HG02981 (cell line): ENCODE measurements around the gene RMND1.
"Not testable (repeated sequence)": the region's sequence is repeated elsewhere in the genome, so short reads cannot be mapped to it uniquely, and the experiment has no call there.

Experiments used
- ATAC-seq: cut with Tn5 transposase; IDR thresholded peaks from one replicate; pipeline ENCODE4 v1.9.1; 2021; ENCODE audit warnings: mild to moderate bottlenecking, moderate library complexity; ENCODE audit not compliant: unreplicated experiment

Gene RMND1

DNA sequence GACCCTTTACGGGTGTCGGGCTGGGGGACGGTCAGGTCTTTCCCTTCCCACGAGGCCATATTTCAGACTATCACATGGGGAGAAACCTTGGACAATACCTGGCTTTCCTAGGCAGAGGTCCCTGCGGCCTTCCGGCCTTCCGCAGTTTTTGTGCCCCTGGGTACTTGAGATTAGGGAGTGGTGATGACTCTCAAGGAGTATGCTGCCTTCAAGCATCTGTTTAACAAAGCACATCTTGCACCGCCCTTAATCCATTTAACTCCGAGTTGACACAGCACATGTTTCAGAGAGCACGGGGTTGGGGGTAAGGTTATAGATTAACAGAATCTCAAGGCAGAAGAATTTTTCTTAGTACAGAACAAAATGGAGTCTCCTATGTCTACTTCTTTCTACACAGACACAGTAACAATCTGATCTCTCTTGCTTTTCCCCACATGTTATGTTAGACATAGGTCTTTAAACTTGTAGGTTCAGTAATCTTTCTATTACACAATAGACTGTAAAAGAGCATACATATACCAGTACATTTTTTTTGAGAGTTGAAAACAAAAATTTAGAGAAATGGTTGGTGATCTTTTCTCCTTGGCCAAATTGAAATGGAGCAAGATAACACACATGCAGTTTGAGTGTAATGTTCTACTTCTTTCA, 3.9 kb upstream of the RMND1 start:
- ATAC-seq = not testable (repeated sequence)

DNA sequence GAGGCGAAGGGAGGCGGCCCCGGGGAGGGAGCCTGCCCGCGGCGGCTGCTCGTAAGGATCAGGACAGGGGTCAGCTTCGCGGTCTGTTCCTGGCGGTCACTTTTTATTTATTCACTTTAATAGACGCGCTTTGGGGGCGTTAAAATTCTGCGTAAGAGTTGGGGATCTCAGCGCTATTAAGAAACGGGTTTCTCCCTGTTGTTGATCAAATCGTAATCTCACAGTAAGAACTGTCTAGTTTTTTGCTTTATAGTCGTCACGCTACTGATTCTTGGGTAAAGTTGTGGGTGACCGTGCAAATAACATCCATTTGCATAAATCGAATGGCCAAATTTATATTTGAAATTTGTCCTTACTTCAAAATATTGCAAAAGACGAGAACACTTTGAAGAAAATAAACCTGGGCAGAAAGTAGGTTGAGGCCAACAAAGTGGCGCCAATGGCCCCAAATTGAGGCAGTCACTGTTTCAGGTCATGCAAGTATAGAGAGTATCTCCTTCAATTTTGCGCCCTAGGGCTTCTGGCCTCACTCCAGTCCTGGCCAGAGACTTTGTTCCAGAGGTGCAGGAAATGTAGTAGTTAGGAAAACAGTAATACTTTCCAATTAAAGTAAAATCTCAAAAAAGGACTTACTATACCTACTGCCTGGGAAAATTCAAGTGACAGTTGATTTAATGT, 963 bp upstream of the RMND1 start:
- ATAC-seq = no peak

DNA sequence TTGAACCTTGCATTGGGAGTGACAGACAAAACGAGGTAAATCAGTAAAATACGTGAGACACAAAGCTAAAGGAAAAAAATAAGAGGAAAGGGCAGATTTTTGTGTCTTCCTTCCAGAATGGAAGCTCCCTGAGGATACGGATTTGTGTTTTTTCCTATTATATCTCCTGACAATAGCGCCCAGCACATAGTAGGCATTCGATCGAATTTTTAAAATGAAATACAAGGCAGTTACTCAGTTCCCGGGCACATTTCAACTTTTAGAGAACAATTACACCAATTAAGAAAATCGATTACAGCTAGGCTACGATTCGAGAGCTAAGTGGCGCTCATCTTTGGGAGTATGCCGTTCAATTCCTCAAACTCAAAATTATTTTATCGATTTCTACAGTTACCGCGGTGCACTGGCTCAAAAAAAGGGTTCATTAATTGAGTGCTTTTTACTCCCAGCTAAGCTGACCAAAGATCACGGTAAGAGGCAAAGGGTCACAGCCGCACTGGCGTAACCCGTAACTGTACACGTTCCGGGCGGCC, 443 bp downstream of the RMND1 start:
- ATAC-seq = no peak

DNA sequence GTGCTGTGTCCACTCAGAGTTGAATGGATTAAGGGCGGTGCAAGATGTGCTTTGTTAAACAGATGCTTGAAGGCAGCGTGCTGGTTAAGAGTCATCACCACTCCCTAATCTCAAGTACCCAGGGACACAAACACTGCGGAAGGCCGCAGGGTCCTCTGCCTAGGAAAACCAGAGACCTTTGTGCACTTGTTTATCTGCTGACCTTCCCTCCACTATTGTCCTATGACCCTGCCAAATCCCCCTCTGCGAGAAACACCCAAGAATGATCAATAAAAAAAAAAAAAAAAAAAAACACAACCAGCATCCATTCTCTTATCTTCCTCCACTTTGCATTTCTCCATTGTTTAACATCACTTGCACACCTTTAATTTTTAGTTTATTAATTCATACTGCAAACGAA, 998 bp downstream of the RMND1 start:
- not testable (repeated sequence) for ATAC-seq

DNA sequence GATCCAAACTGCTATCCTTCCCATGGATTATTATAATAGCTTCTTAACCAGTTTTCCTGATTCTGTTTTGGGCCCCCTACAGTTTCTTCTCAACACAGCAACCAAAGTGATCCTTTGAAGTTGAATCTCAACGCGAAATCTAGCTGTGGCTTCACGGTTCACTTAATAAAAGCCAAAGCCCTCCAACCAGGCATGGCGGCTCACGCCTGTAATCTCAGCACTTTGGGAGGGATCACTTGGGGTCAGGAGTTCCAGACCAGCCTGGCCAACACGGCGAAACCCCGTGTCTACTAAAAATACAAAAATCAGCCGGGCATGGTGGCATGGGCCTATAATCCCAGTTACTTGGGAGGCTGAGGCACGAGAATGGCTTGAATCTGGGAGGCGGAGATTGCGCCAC, 3.3 kb downstream of the RMND1 start:
- no peak for ATAC-seq

DNA sequence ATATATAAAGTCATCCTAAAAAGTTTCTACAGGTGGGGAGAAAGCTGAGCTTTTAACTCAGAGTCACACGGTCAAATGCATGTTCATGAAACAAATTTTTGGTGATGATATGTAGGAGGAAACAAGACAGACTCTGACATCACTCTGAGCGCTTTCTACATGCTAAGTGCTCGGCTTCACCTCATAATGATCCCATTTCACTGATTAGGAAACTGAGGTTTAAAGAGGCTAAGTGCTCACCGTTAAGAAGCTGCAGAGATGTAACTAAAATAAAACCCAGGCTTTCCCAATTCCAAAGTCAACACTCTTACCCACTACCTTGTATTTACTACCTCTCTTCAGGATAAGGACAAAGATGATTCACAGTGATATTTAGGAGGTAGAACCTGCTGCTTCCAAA, 4.7 kb downstream of the RMND1 start:
- ATAC-seq = no peak

DNA sequence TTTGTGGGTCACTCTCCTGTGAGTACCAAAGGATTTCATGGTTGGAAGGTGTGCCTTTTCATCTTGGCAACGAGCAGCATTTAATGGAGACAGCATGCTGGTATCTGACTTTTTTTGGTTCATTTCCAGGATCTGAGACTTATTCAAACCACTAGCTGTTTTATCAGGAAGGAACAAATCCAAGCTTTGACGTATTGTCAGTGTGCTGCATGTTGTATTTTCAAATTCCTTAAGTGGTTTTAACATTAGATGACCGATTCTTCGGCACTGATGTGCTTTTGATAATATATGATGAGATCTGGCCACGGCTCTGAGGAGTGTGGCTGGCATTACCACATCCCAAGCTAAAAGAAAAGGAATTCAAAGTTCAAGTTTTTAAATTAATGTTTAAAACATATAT, 6.4 kb downstream of the RMND1 start:
- no peak for ATAC-seq

DNA sequence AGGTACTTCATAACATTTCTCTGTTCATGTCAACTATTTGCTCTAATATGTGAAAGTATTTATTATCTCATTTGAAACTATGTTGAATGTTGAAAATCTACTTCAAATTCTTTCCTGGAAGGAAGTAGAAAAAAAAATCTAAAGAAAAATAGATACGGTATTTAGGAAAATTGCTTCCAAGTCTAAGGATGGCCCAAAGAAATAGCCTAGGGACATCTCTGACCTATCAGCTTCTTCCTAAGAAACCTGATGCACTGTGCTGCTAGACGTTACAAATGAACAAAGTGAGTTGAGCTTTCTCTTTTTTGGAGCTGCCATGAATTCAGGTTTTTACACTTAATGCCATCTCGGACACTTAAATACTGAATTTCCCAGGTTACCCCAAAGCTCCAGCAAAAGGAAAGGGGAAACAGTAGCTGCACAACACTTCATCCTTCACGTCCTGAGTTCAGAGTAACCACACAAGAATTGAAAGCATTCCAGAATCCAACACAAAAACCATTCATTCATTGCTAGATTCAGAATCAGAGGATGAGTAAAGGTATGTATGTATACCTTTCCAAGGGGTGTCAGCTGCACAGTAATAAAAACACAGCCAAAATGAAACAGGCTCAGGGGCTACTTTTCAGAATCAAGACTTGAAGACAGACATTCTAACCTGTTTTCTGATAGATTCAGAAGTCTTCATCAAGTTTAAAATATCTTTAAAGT, 7.9 kb downstream of the RMND1 start:
- ATAC-seq = no peak

DNA sequence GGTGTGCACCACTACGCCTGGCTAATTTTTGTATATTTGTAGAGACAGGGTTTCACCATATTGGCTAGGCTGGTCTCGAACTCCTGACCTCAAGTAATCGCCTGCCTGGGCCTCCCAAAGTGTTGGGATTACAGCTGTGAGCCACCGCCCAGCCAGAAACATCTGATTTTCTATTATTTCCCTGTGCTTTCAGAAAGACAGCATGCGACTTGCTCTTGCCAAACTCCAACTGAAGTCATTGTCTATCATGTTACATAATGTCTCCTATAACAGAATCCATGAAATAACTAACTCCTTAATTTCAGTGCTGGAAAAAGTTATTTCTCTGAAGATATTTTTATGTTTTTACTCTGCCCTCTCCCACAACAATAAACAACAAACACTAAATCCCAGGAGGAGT, 8.5 kb downstream of the RMND1 start:
- no peak for ATAC-seq

DNA sequence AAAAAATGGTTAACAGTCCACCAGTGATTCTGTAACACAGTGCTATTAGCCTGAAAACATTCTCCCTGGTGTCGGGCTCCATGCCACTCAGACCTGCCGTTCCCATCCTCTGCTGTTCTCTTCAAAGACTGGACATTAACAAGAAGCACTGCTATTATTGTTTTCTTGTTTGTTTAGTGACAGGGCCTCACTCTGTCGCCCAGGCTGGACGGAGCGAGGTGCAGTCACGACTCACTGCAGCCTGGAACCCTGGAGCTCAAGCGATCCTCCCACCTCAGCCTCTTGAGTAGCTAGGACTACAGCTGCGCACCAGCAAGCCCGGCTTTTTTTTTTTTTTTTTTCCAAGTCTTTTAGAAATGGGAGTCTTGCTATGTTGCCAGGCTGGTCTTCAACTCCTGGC, 9.6 kb downstream of the RMND1 start:
- no peak for ATAC-seq

DNA sequence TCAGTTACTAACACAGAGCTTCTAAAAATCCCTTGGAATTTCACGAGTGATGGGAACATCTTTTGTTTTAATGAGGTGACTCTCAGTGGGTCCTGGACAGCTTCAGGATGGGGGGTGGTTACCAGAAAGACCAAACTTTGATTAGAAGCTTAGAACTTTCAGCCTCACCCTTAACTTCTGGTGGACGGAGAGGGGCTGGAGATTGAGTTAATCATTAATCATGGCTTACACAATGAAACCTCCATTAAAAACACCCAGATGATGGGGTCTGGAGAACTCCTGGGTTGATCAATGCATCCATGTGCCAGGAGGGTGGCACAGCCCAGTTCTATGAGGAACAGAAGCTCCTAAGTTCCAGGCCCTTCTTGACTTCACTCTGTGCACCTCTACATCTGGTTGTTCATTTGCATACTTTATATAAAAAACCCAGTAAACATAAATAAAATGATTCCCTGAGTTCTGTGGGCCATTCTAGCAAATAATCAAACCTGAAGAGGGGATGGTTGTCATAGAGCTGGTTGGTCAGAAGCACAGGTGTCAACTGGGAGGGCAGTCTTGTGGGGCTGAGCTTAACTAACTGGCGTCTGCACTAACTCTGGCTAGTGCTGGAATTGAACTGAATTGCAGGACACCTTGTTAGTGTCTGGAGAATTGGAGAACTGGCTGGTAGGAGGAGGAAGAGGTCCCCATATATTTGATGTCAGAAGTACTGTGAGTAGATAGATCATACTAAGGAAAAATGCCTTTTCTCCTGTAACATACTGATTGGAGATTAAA, 10.3 kb downstream of the RMND1 start:
- no peak for ATAC-seq

DNA sequence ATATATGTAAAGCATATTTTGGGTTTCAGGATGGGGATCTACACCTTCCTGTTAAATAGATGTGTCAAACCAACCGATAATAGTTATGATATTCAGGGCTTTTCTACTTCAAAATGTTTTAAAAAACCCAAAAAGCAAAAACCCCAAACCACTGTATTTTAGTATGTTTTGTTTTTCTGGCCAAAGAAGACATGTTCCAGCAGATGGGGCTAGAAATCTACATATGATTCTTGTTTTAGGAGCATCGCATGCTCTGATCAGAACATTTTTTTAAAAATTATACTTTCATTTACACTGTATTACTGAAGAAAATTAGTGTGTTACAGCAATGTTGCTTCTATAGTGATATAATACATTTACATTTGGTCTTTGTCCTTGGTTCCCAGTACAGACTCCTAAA, 11.0 kb downstream of the RMND1 start:
- ATAC-seq = peak; percentile 37

DNA sequence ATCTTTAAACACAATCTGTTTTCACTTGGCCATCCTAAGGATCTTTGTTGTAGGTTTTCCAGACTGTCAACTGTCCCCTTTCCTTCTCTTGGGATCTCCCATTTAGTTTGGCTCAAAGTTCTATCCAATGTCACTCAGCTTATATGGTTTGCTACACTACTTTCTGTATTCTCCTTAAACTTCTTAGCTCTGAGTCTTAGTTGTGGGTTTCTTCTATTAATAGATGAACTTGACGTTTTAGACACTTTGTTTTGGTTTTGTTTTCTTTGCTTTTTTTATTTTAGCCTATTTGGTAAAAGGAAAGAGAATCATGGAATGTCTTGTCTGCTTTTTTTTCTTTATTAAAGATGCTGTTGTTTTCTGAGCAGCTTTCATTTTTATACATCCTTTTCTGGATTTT, 11.4 kb downstream of the RMND1 start:
- peak; percentile 74 for ATAC-seq

DNA sequence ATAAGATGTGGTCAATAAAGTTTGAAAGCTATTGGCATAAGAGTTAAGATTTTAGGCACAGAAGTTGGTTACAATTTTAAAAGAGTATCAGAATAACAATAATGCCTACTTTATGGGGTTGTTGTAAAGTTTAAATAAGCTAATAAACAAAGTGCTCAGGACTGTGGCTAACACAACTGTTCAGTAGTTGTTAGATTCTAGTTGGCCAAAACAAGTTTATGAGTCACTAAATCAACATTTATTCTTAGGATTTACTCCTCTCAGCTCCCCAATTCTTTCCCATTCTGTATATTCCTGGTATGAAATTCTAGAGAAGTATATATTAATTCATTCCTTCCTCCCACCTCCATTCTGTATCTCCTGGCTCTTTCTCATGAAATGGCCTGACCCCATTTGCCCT, 14.5 kb downstream of the RMND1 start:
- ATAC-seq = no peak

DNA sequence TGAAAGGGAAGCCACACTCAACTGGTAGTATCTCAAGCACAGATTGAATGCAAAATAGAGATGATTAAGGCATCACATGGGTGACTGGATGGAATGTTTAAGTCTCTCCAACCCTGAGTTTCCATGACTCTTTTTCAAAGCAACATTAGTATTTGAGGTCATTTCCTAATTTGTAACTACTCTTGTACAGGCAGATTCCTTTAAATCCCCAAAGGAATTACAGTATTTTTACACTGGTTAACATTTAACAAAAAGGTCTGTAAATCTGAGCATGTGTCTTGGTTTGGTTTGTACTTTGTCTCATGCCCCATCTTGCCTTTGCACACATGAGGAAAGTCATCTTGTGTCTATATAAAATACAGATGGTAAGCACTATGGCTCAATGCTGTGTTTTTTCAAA, 15.1 kb downstream of the RMND1 start:
- no peak for ATAC-seq

DNA sequence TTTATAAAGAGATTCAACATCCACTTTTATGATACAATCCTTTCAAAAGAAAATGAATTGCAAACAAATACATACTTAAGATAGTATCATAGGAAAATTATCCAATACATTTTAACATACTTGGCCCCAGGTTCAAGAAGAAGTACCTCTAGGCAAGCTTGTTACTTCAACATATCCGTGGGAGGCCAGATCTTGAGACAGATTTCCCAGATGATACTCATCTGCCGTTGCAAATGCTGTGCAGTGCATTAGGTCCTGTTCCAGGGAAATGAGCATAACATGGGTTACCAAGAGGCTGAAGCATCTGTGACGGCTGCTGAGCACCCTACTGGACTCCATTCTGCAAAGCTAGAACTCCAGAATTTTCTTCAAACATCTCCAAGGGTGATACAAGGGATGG, 15.6 kb downstream of the RMND1 start:
- no peak for ATAC-seq

DNA sequence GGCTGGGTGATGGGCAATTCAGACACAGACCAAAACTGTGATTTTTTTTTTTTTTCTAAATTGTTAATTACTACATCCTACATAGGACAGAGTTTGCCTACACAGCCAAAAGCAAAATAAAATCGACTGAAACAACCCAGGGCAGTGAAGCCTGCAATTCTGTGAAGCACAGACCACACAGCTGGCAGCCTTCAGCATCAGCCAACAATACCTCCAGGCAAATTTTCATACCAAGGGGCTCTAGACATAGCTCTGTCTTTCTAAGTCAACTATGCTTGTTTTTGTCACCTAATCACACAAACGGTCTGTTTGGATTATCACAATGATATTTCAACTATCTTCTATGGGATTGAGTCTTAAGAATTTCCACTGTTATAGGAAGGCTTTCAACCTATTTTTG, 17.6 kb downstream of the RMND1 start:
- ATAC-seq = peak; percentile 68

DNA sequence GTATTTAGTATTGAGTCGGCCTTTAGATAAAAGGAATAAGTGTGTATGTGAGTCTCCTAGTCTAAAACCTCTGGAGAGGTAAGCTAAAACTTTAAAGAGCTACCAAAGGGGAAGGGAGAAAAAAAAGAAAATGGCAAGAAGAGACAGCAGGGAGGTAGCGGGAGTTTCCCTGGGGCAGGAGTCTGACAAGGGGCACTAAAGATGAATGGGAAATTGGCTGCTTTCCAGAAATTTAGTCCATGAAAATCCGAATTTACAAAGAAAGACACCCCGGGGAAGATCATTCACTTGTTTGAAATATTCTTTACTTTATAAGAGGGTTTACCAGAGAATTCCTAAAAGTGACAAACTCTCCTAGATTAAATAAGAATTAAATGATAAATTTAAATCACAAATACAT, 19.3 kb downstream of the RMND1 start:
- ATAC-seq = no peak

DNA sequence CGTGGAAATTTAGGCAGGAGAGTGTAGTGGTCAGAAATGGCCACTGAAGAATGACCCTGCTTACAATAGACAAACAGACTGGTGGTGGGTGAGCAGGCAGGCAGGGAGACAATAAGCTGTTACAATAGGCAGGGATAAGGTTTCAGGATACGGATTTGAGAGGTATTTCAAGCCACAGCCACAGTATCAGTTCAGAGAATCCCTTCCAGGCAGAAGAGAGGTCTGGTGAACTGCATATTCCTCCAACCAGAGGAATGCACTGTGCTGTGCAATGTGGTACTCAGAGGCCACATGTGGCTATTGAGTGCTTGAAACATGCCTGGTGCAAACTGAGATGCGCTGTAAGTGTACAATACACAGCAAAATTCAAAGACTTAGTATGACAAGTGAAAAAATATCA, 20.6 kb downstream of the RMND1 start:
- no peak for ATAC-seq

DNA sequence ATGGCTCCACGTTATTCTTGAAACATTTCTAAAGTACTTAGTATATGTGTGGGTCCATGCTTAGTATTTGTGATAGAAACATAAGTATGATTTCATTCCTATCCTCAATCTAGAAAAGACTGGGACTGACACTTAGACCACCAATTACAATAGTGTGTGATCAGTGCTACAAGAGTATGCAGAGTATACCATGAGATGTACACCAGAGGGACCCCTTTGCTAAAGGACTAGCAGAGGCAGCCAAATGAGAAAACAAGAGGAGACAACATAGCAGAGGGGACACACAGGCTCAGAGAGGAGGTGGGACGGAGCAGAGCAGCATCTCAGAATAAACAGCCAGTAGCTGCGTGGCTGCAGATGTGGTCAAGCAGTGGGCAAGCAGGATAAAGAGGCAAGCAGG, 21.0 kb downstream of the RMND1 start:
- no peak for ATAC-seq

DNA sequence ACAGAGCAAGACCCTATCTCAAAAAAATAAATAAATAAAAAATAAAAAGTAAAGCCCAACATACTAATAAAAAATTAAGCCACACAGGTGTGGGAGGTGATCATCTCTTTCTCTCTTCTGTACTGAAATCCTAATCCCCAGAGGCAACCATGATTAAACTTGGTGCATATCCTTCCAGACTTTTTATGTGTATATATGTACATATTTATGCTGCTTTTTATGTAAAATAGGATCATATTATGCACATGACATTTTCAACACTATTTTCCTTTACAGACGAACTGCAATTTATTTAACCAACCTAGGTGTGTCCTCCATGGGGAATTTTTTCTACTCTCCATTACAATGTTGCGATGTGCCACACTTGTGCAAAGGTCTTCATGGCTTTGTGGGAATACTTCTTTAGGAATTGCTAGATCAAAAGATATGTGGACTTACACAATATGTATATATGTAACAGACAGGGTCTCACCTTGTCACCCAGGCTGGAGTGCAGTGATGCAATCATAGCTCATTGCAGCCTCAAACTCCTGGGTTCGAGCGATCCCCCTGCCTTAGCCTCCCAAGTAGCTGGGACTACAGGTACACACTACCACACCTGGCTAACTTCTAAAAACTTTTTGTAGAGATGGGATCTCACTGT, 23.7 kb downstream of the RMND1 start:
- ATAC-seq = no peak
